Fibroblast of lung (primary cell): Measurements from ENCODE around the gene PRR19. TPM values are rescaled to one million over a fixed set of nuclear protein-coding genes. Genes with fewer than 3 reads are reported as not detected.

Experiments
- DNase-seq, 2 donors: peaks; one replicate each; pipeline versions ENCODE4 v3.0.0 to v3.0.0-alpha.2; 2010; ENCODE audit warnings: low read depth in 2 of 2
- H2AFZ ChIP-seq: 2 replicates; pipeline ENCODE4 v1.5.1; 2012; ENCODE audit warnings: low read length, control low read depth, inconsistent platforms
- H3K27ac ChIP-seq: 2 replicates; pipeline ENCODE4 v1.5.1; 2011; ENCODE audit warnings: low read length, control low read depth; ENCODE audit not compliant: insufficient read depth
- H3K27me3 ChIP-seq: 2 replicates; pipeline ENCODE4 v1.5.1; 2011; ENCODE audit warnings: mild to moderate bottlenecking, low read length; ENCODE audit not compliant: control insufficient read depth, insufficient read depth
- H3K36me3 ChIP-seq: 2 replicates; pipeline ENCODE4 v1.5.1; 2011; ENCODE audit warnings: low read length; ENCODE audit not compliant: control insufficient read depth, insufficient read depth
- H3K4me1 ChIP-seq: 2 replicates; pipeline ENCODE4 v1.5.1; 2011; ENCODE audit warnings: low read length; ENCODE audit not compliant: control insufficient read depth, insufficient read depth; ENCODE audit errors: extremely low read depth
- H3K4me2 ChIP-seq: 2 replicates; pipeline ENCODE4 v1.5.1; 2011; ENCODE audit warnings: low read length, control low read depth; ENCODE audit not compliant: insufficient read depth; ENCODE audit errors: extremely low read depth
- H3K4me3 ChIP-seq, 4 experiments: fragments of 200-600 bp in 1 of 4; sonication (generic) in 1 of 4; replicated peaks in 1 of 4; 2 replicates each; pipeline ENCODE4 v1.5.1; 2011 to 2016; ENCODE audit warnings: low read length in 4 of 4, low read depth in 3 of 4, mild to moderate bottlenecking in 3 of 4, control low read depth in 2 of 4, inconsistent platforms in 1 of 4, mixed read lengths in 1 of 4; ENCODE audit not compliant: insufficient read depth in 1 of 4; ENCODE audit errors: control extremely low read depth in 1 of 4
- H3K79me2 ChIP-seq: 2 replicates; pipeline ENCODE4 v1.5.1; 2012; ENCODE audit warnings: mild to moderate bottlenecking, low read length, inconsistent platforms; ENCODE audit not compliant: control insufficient read depth, insufficient read depth
- H3K9ac ChIP-seq: 2 replicates; pipeline ENCODE4 v1.5.1; 2011; ENCODE audit warnings: mild to moderate bottlenecking, low read length, control low read depth; ENCODE audit not compliant: insufficient read depth
- H3K9me3 ChIP-seq: 2 replicates; pipeline ENCODE4 v1.5.1; 2012; ENCODE audit warnings: low read depth, low read length; ENCODE audit not compliant: control insufficient read depth, insufficient read depth
- H4K20me1 ChIP-seq: 2 replicates; pipeline ENCODE4 v1.5.1; 2011; ENCODE audit warnings: low read length; ENCODE audit not compliant: control insufficient read depth, insufficient read depth; ENCODE audit errors: extremely low read depth
- EZH2 ChIP-seq: IDR thresholded peaks from 2 replicates; pipeline ENCODE4 v1.5.1; 2012; ENCODE audit warnings: low read length, control low read depth, mild to moderate bottlenecking; ENCODE audit errors: missing control alignments
- polyA plus RNA-seq, 2 donors: library from polyadenylated mRNA; depleted of rRNA in 1 of 2; stranded (reverse) in 1 of 2; unstranded in 1 of 2; fragments of >200 nt; gene quantifications; 2 replicates each; pipeline ENCODE4 v1.2.1, GENCODE V29; 2011 to 2012; ENCODE audit warnings: missing spikeins in 1 of 2
- total RNA-seq: library from RNA; depleted of rRNA; stranded (reverse); fragments of >200 nt; gene quantifications from 2 replicates; pipeline ENCODE4 v1.2.1, GENCODE V29; 2014
- TF ChIP-seq, protein P1 (sequence below), 2 donors: IDR thresholded peaks in 1 of 2; conservative IDR thresholded peaks in 1 of 2; 1 replicate in 1 of 2; 2 replicates in 1 of 2; pipeline ENCODE4 v1.5.1; 2011 to 2012; ENCODE audit warnings: low read length in 2 of 2, control low read depth in 1 of 2, inconsistent platforms in 1 of 2, low read depth in 1 of 2, mild to moderate bottlenecking in 1 of 2

PRR19 gene
- total and polyA plus RNA-seq, 2 donors (not counting 1 experiment from before 2014, with no cell fraction given), result 0.17 to 0.39 TPM

DNA sequence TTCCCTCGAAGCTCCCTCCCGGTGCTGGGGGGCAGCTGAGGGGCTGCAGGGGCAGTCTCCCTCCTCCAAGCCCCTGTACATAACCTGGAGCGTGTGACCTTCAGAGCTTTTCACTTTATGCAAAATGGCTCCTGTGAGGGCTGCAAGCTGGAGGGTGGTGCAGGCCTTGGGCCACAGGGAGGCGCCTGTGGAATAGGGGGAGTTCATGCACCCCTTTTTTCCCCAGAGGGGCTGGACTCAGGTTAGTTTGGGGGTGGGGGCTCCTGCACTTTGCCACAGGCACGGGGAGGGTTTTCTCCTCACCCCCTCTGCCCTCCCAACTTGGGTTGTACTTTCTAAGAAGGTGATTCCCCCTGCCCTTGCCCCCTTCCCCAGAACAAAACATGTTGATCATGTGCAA, 6.6 kb upstream of the PRR19 start:
- Histone ChIP-seq H3K4me2 (no peak overlapping the region), H3K4me1 (no peaks in the 10 kb centered on the region), H2AFZ (no peak overlapping the region), H3K36me3 (peaks cover 32% of the 10 kb centered on the region), H3K27me3 (no peaks in the 10 kb centered on the region), H3K4me3 (no peak overlapping the region), H3K27ac (no peak overlapping the region), H3K9ac (no peak overlapping the region), H4K20me1 (no peaks in the 10 kb centered on the region), H3K9me3 (no peaks in the 10 kb centered on the region), H3K79me2 (no peaks in the 10 kb centered on the region)
- no peak for TF ChIP-seq EZH2
- TF ChIP-seq, protein P1, sequence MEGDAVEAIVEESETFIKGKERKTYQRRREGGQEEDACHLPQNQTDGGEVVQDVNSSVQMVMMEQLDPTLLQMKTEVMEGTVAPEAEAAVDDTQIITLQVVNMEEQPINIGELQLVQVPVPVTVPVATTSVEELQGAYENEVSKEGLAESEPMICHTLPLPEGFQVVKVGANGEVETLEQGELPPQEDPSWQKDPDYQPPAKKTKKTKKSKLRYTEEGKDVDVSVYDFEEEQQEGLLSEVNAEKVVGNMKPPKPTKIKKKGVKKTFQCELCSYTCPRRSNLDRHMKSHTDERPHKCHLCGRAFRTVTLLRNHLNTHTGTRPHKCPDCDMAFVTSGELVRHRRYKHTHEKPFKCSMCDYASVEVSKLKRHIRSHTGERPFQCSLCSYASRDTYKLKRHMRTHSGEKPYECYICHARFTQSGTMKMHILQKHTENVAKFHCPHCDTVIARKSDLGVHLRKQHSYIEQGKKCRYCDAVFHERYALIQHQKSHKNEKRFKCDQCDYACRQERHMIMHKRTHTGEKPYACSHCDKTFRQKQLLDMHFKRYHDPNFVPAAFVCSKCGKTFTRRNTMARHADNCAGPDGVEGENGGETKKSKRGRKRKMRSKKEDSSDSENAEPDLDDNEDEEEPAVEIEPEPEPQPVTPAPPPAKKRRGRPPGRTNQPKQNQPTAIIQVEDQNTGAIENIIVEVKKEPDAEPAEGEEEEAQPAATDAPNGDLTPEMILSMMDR (conservative IDR thresholded peaks at IDR 0.05 in 1 of 2, IDR thresholded peaks at IDR 0.05 in 1 of 2; ENCODE audit: low read depth in 1 of 2, low read length in 2 of 2), result no peak
- DNase-seq, result no peak

DNA sequence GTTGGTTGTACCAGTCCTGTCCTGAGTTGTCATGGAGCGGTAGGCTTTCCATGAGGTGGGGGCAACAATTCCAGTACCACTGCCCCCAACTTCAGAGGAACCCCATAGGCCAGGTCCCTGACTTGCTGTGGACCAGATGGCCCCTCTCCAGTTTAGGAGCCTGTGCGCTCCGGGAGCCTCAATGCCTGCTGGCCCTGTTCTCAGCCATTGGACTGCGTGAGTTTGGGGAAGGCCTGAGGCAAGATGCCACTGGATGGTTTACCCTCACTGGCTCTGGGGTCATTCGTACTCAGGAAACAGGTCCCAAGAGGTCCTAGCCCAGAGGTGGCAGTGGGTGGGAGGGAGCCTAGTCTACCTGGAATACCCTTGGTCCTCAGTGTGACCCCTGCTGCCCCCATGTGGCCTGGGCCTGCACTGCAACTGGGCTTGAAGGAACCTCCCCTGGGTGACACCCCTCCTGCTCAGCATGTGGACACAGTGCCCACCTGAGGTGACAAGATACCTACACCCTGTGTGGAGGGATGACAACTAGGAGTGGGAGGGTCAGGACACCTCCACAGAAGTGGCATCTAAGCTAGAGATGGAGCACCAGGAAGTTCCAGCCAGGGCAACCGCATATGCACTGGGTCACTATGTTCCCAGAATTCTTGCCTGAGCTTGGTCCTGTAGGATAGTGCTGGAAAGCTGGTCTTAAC, 6.0 kb upstream of the PRR19 start:
- H3K4me1 ChIP-seq, result no peaks in the 10 kb centered on the region
- no peaks in the 10 kb centered on the region for H3K27me3 ChIP-seq
- H3K79me2 ChIP-seq, result no peaks in the 10 kb centered on the region
- peaks cover 25% of the 10 kb centered on the region for H3K36me3 ChIP-seq
- TF ChIP-seq EZH2, result no peak
- TF ChIP-seq, protein P1 (conservative IDR thresholded peaks at IDR 0.05 in 1 of 2, IDR thresholded peaks at IDR 0.05 in 1 of 2; ENCODE audit: low read depth in 1 of 2, low read length in 2 of 2), result peak; percentile 90 to 98
- no peak overlapping the region for H3K4me2 ChIP-seq
- H2AFZ ChIP-seq, result no peak overlapping the region
- H3K9me3 ChIP-seq, result no peaks in the 10 kb centered on the region
- DNase-seq, result peak; percentile 31 to 53
- H3K4me3 ChIP-seq, result no peak overlapping the region
- H3K9ac ChIP-seq, result no peak overlapping the region
- H3K27ac ChIP-seq, result no peak overlapping the region
- H4K20me1 ChIP-seq, result no peaks in the 10 kb centered on the region

DNA sequence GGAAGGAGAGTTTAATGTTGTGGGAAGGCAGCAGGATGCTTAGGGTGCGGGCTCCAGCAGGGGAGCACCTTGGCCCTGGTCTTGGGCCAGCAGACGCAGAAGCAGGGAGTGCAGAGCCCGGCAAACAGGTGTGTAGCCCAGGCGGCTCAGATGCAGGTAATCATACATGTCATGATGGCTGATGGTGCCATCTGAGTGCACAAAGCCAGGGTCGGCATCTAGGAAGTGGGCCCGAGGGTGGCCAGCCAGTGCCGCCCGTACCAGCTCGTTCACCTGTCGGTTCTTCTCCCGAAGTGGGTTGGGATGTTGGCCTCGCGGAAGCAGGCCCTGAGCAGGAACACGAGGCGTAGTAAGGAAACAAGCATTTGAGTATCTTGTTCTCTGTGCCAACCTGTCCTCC, 4.9 kb upstream of the PRR19 start:
- no peak overlapping the region for H3K4me3 ChIP-seq
- no peaks in the 10 kb centered on the region for H3K27me3 ChIP-seq
- no peak overlapping the region for H3K9ac ChIP-seq
- no peaks in the 10 kb centered on the region for H4K20me1 ChIP-seq
- H3K36me3 ChIP-seq, result peaks cover 17% of the 10 kb centered on the region
- no peak overlapping the region for H2AFZ ChIP-seq
- no peak for DNase-seq
- no peaks in the 10 kb centered on the region for H3K4me1 ChIP-seq
- no peaks in the 10 kb centered on the region for H3K9me3 ChIP-seq
- H3K79me2 ChIP-seq, result no peaks in the 10 kb centered on the region
- no peak overlapping the region for H3K4me2 ChIP-seq
- no peak overlapping the region for H3K27ac ChIP-seq
- no peak for TF ChIP-seq EZH2
- TF ChIP-seq, protein P1 (conservative IDR thresholded peaks at IDR 0.05 in 1 of 2, IDR thresholded peaks at IDR 0.05 in 1 of 2; ENCODE audit: low read depth in 1 of 2, low read length in 2 of 2), result no peak
